K562 (cell line): ENCODE results near the gene APCDD1L. TPM values are rescaled to one million over a fixed set of nuclear protein-coding genes. Genes with fewer than 3 reads are reported as not detected.

Experiments
- ATAC-seq: fragments of 200-7000 bp; cut with Tn5 transposase; 3 replicates; pipeline ENCODE4 v1.9.1; 2020; ENCODE audit warnings: moderate library complexity
- BruUV-seq: library from RNA; stranded (reverse); fragments of 400-500 nt; replicated peaks from 2 replicates; lab custom pipeline; 2021; lab: Mats Ljungman, UMichigan
- CTCF ChIA-PET: fragments of 300-600 bp; formaldehyde crosslinking; extraction: SDS; loops from one replicate; lab custom pipeline; 2021; ENCODE audit warnings: low intra/inter-chr PET ratio; lab: Yijun Ruan, JAX
- POLR2A ChIA-PET: fragments of 300-600, 350-650 bp; sonication (Branson Sonifier 250); formaldehyde crosslinking; extraction: SDS; loops from one replicate; lab custom pipeline; 2021; ENCODE audit warnings: antibody characterized with exemption, inconsistent platforms; lab: Yijun Ruan, JAX
- DNase-seq, 4 experiments: peaks; one replicate each; pipeline versions ENCODE4 v3.0.0 to v3.0.0-alpha.2; 2011 to 2018; ENCODE audit warnings: low spot score in 3 of 4, mixed read lengths in 3 of 4; ENCODE audit errors: extremely low read depth in 1 of 4
- FAIRE-seq: peaks from 2 replicates; lab custom pipeline; 2011; peaks lifted over from hg19 to GRCh38; lab: Jason Lieb, UNC
- H2AFZ ChIP-seq: 2 replicates; pipeline ENCODE4 v1.6.0; 2011; ENCODE audit warnings: low read depth, low read length, control low read depth, inconsistent platforms
- H3K27ac ChIP-seq: fragments of 200-600 bp; 3 replicates; pipeline ENCODE4 v1.8.0; 2011; ENCODE audit warnings: low read depth, mild to moderate bottlenecking, control low read depth, inconsistent platforms, low read length, moderate library complexity, mixed read lengths; ENCODE audit errors: extremely low read depth
- H3K27me3 ChIP-seq, 2 experiments: fragments of 300-600 bp in 1 of 2; 2 replicates in 1 of 2; 3 replicates in 1 of 2; pipeline versions ENCODE4 v1.6.0 to v1.8.0; 2011; ENCODE audit warnings: inconsistent platforms in 2 of 2, low read length in 2 of 2, mild to moderate bottlenecking in 1 of 2, mixed read lengths in 1 of 2, moderate library complexity in 1 of 2; ENCODE audit not compliant: control insufficient read depth in 2 of 2, insufficient read depth in 2 of 2
- H3K36me3 ChIP-seq: fragments of 300-600 bp; 3 replicates; pipeline ENCODE4 v1.8.0; 2011; ENCODE audit warnings: mild to moderate bottlenecking, low read length, inconsistent platforms; ENCODE audit not compliant: control insufficient read depth, insufficient read depth
- H3K4me1 ChIP-seq, 2 experiments: fragments of 200-600 bp in 1 of 2; replicated peaks in 1 of 2; 2 replicates in 1 of 2; 3 replicates in 1 of 2; pipeline versions ENCODE4 v1.5.1 to v1.8.0; 2011; ENCODE audit warnings: inconsistent platforms in 2 of 2, low read length in 2 of 2, mild to moderate bottlenecking in 1 of 2, mixed read lengths in 1 of 2, moderate library complexity in 1 of 2; ENCODE audit not compliant: control insufficient read depth in 2 of 2, insufficient read depth in 2 of 2
- H3K4me2 ChIP-seq: 2 replicates; pipeline ENCODE4 v1.6.1; 2011; ENCODE audit warnings: low read length, control low read depth, inconsistent platforms, mixed read lengths; ENCODE audit not compliant: insufficient read depth
- H3K4me3 ChIP-seq: fragments of 200-600 bp; sonication (generic), shearing (Covaris generic); 2 replicates; pipeline ENCODE4 v1.5.1; 2016; ENCODE audit warnings: control low read depth, inconsistent platforms
- H3K79me2 ChIP-seq: fragments of 200-600 bp; 3 replicates; pipeline ENCODE4 v1.8.0; 2011; ENCODE audit warnings: low read length, inconsistent platforms; ENCODE audit not compliant: control insufficient read depth, insufficient read depth
- H3K9ac ChIP-seq, 2 experiments: 2 replicates each; pipeline versions ENCODE4 v1.6.0 to v1.6.1; 2011; ENCODE audit warnings: low read depth in 2 of 2, low read length in 2 of 2, control low read depth in 1 of 2, inconsistent platforms in 1 of 2, mild to moderate bottlenecking in 1 of 2, mixed read lengths in 1 of 2; ENCODE audit not compliant: insufficient read depth in 1 of 2
- H3K9me1 ChIP-seq: one replicate; pipeline ENCODE4 v1.6.0; 2011; ENCODE audit warnings: inconsistent platforms, mild to moderate bottlenecking, low read length, moderate library complexity; ENCODE audit not compliant: control insufficient read depth, insufficient read depth
- H3K9me3 ChIP-seq: replicated peaks from 2 replicates; pipeline ENCODE4 v1.5.1; 2011; ENCODE audit warnings: low read depth, low read length, inconsistent platforms; ENCODE audit not compliant: control insufficient read depth, insufficient read depth
- H4K20me1 ChIP-seq: replicated peaks from 2 replicates; pipeline ENCODE4 v1.6.1; 2011; ENCODE audit warnings: low read length, inconsistent platforms, mixed read lengths; ENCODE audit not compliant: control insufficient read depth, insufficient read depth
- FOXJ3 ChIP-seq: sonication (generic); formaldehyde crosslinking; IDR thresholded peaks from 2 replicates; pipeline ENCODE4 v1.4.0; 2020; ENCODE audit warnings: mild to moderate bottlenecking, missing genetic modification reagents
- HEY1 ChIP-seq: fragments of 250-450 bp; sonication (Bioruptor Pico); IDR thresholded peaks from 2 replicates; pipeline ENCODE4 v1.5.0; 2020; ENCODE audit warnings: mild to moderate bottlenecking, moderate library complexity, borderline replicate concordance
- HNRNPLL ChIP-seq: fragments of 200-400 bp; formaldehyde crosslinking; IDR thresholded peaks from 2 replicates; pipeline ENCODE4 v1.6.1; 2017; ENCODE audit warnings: low read length, low read depth, mild to moderate bottlenecking; ENCODE audit not compliant: poor library complexity, severe bottlenecking
- SRSF7 ChIP-seq: fragments of 200-400 bp; formaldehyde crosslinking; optimal IDR thresholded peaks from 2 replicates; pipeline ENCODE3; 2017; ENCODE audit warnings: mild to moderate bottlenecking, low read depth, low read length
- SRSF9 ChIP-seq: fragments of 200-400 bp; formaldehyde crosslinking; IDR thresholded peaks from 2 replicates; pipeline ENCODE4 v1.6.1; 2017; ENCODE audit warnings: low read depth, low read length, borderline replicate concordance
- ZNF174 ChIP-seq: fragments of 250-450 bp; sonication (Bioruptor Pico); IDR thresholded peaks from 2 replicates; pipeline ENCODE4 v1.4.0; 2020; ENCODE audit warnings: mild to moderate bottlenecking
- ZNF239 ChIP-seq: fragments of 250-450 bp; sonication (Bioruptor Pico); IDR thresholded peaks from 2 replicates; pipeline ENCODE4 v1.4.0; 2020; ENCODE audit warnings: mild to moderate bottlenecking
- ZNF699 ChIP-seq: fragments of 250-450 bp; sonication (Bioruptor Pico); IDR thresholded peaks from 2 replicates; pipeline ENCODE4 v1.8.0; 2021; ENCODE audit warnings: mild to moderate bottlenecking, moderate library complexity; ENCODE audit not compliant: insufficient replicate concordance
- WGBS: fragments of 100-300 bp; shearing (Covaris generic); methylation state at CpG from one replicate; pipeline ENCODE4 v1.1.6; 2016; ENCODE audit warnings: low coverage, mixed read lengths; ENCODE audit not compliant: insufficient coverage; ENCODE audit errors: missing lambda C conversion rate; 5-methylcytosine and 5-hydroxymethylcytosine counted together
- in situ Hi-C: fragments of 300-500 bp; cut with MboI; formaldehyde crosslinking; loops from 4 replicates; pipeline ENCODE4 v1.15.0; 2018; ENCODE audit warnings: inconsistent platforms, mixed read lengths
- intact Hi-C: fragments of 100-400 bp; cut with micrococcal nuclease; formaldehyde crosslinking; loops from 2 replicates; pipeline ENCODE4 v1.14.2; 2022
- polyA plus RNA-seq, 8 experiments: library from polyadenylated mRNA; depleted of rRNA in 4 of 8; stranded (reverse) in 5 of 8; unstranded in 3 of 8; fragments of >200 nt; fragmentation: Nextera tagmentation in 2 of 8; fragmentation: Illumina TruSeq in 1 of 8; extraction: Ambion mirVana in 2 of 8; extraction: Trizol in 1 of 8; gene quantifications; 2 replicates each; pipeline versions ENCODE4 v1.2.1 to v1.2.3, GENCODE V29; 2011 to 2014; ENCODE audit warnings: inconsistent platforms in 1 of 8, missing spikeins in 1 of 8
- total RNA-seq, 7 experiments: library from RNA; depleted of rRNA in 6 of 7; stranded (reverse); fragments of >200 nt in 6 of 7; fragmentation: Illumina TruSeq in 2 of 7; extraction: Trizol in 2 of 7; gene quantifications; 2 replicates each; pipeline versions ENCODE4 v1.2.1 to v1.2.3, GENCODE V29; 2011 to 2021; ENCODE audit warnings: low replicate concordance in 1 of 7
- TF ChIP-seq, protein P1 (sequence below): IDR thresholded peaks from 2 replicates; pipeline ENCODE4 v1.6.1; 2014; ENCODE audit warnings: antibody characterized with exemption
- TF ChIP-seq, protein P2 (sequence below): fragments of 450-650 bp; IDR thresholded peaks from 2 replicates; pipeline ENCODE4 v1.6.1; 2016; ENCODE audit warnings: antibody characterized with exemption
- TF ChIP-seq, protein P3 (sequence below), 2 experiments: fragments of 150-350 bp in 1 of 2; IDR thresholded peaks; 2 replicates each; pipeline ENCODE4 v1.6.1; 2012 to 2016; ENCODE audit warnings: low read depth in 2 of 2, low read length in 2 of 2, mild to moderate bottlenecking in 1 of 2, moderate library complexity in 1 of 2

APCDD1L gene
- total and polyA plus RNA-seq, 9 of the 15 experiments (the other 6 are each of a cell fraction or from before 2014, with no cell fraction given): not detected

DNA sequence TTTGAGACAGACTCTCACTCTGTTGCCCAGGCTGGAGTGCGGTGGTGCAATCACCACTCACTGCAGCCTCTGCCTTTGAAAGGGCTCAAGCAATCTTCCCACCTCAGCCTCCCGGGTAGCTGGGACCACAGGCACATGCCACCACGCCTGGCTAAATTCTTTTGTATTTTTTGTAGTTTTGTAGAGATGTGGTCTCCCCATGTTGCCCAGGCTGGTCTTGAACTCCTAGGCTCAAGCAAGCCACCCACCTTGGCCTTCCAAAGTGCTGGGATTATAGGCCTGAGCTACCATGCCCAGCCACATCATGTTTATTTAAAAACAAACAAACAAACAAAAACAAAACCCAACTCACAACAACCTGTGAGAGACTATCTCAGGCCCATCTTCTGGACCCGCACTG lies 29.7 kb upstream of the APCDD1L start:
- no peaks in the 10 kb centered on the region for H3K79me2 ChIP-seq
- DNase-seq (no peak), FAIRE-seq (no peak), ATAC-seq (no peak)
- H3K9me1 ChIP-seq: no peaks in the 10 kb centered on the region
- in situ Hi-C loops (no loop called here), intact Hi-C loops (no loop called here)
- no peaks in the 10 kb centered on the region for H3K9me3 ChIP-seq
- H3K36me3 ChIP-seq: no peaks in the 10 kb centered on the region
- ChIA-PET CTCF (no interaction called here), POLR2A (no interaction called here)
- no peak overlapping the region for H3K4me2 ChIP-seq
- peaks cover 7 to 23% of the 10 kb centered on the region in 2 experiments; a peak in 3 of 5 replicates for H3K27me3 ChIP-seq
- H3K27ac ChIP-seq: no peak overlapping the region
- H3K9ac ChIP-seq: no peak overlapping the region
- H4K20me1 ChIP-seq: no peaks in the 10 kb centered on the region
- 56% methylated on average over 4 of the region's 4 CpGs for WGBS
- H2AFZ ChIP-seq: no peak overlapping the region
- H3K4me1 ChIP-seq: peaks cover 10 to 19% of the 10 kb centered on the region in 2 experiments
- TF ChIP-seq, protein P1, sequence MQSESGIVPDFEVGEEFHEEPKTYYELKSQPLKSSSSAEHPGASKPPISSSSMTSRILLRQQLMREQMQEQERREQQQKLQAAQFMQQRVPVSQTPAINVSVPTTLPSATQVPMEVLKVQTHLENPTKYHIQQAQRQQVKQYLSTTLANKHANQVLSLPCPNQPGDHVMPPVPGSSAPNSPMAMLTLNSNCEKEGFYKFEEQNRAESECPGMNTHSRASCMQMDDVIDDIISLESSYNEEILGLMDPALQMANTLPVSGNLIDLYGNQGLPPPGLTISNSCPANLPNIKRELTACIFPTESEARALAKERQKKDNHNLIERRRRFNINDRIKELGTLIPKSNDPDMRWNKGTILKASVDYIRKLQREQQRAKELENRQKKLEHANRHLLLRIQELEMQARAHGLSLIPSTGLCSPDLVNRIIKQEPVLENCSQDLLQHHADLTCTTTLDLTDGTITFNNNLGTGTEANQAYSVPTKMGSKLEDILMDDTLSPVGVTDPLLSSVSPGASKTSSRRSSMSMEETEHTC: no peak
- TF ChIP-seq HNRNPLL (no peak), ZNF699 (CRISPR knock-in tag) (no peak), FOXJ3 (CRISPR knock-in tag) (no peak), SRSF9 (no peak), ZNF239 (CRISPR knock-in tag) (no peak), ZNF174 (no peak), SRSF7 (no peak), HEY1 (no peak)
- TF ChIP-seq, protein P2, sequence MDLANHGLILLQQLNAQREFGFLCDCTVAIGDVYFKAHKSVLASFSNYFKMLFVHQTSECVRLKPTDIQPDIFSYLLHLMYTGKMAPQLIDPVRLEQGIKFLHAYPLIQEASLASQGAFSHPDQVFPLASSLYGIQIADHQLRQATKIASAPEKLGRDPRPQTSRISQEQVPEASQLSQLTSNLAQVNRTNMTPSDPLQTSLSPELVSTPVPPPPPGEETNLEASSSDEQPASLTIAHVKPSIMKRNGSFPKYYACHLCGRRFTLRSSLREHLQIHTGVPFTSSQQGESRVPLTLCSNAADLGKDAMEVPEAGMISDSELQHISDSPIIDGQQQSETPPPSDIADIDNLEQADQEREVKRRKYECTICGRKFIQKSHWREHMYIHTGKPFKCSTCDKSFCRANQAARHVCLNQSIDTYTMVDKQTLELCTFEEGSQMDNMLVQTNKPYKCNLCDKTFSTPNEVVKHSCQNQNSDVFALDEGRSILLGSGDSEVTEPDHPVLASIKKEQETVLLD: no peak
- TF ChIP-seq, protein P3, sequence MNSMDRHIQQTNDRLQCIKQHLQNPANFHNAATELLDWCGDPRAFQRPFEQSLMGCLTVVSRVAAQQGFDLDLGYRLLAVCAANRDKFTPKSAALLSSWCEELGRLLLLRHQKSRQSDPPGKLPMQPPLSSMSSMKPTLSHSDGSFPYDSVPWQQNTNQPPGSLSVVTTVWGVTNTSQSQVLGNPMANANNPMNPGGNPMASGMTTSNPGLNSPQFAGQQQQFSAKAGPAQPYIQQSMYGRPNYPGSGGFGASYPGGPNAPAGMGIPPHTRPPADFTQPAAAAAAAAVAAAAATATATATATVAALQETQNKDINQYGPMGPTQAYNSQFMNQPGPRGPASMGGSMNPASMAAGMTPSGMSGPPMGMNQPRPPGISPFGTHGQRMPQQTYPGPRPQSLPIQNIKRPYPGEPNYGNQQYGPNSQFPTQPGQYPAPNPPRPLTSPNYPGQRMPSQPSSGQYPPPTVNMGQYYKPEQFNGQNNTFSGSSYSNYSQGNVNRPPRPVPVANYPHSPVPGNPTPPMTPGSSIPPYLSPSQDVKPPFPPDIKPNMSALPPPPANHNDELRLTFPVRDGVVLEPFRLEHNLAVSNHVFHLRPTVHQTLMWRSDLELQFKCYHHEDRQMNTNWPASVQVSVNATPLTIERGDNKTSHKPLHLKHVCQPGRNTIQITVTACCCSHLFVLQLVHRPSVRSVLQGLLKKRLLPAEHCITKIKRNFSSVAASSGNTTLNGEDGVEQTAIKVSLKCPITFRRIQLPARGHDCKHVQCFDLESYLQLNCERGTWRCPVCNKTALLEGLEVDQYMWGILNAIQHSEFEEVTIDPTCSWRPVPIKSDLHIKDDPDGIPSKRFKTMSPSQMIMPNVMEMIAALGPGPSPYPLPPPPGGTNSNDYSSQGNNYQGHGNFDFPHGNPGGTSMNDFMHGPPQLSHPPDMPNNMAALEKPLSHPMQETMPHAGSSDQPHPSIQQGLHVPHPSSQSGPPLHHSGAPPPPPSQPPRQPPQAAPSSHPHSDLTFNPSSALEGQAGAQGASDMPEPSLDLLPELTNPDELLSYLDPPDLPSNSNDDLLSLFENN (IDR thresholded peaks at IDR 0.05; ENCODE audit: low read depth in 2 of 2, low read length in 2 of 2): no peak
- no peak overlapping the region for H3K4me3 ChIP-seq
- no TSS peak for BruUV-seq
